Thoracic aorta (tissue), 2 donors: ENCODE data around the gene HIPK4. TPM values are rescaled to one million over a fixed set of nuclear protein-coding genes. Genes with fewer than 3 reads are reported as not detected.

Experiments
- ATAC-seq: fragments of 150-250 bp; one replicate; pipeline ENCODE4 v1.8.0; 2017; ENCODE audit warnings: low read depth; ENCODE audit not compliant: insufficient number of reproducible peaks, low FRiP score
- DNase-seq: peaks from one replicate; pipeline ENCODE4 v3.0.0-alpha.2; 2020; ENCODE audit warnings: low spot score
- H3K27ac ChIP-seq, 2 donors: fragments of 200-600 bp; sonication (generic); 1 replicate in 1 of 2; 2 replicates in 1 of 2; pipeline ENCODE4 v1.5.1; 2016; ENCODE audit warnings: mild to moderate bottlenecking in 2 of 2, moderate library complexity in 2 of 2
- H3K27me3 ChIP-seq: fragments of 200-600 bp; sonication (generic); replicated peaks from 2 replicates; pipeline ENCODE4 v1.6.0; 2016; ENCODE audit warnings: mild to moderate bottlenecking; ENCODE audit not compliant: insufficient read depth
- H3K36me3 ChIP-seq: fragments of 200-600 bp; sonication (generic); one replicate; pipeline ENCODE4 v1.5.1; 2016
- H3K4me1 ChIP-seq, 2 donors: fragments of 200-600 bp; sonication (generic); 1 replicate in 1 of 2; 2 replicates in 1 of 2; pipeline versions ENCODE4 v1.5.1 to v1.6.0; 2016; ENCODE audit warnings: low read depth in 2 of 2, mild to moderate bottlenecking in 1 of 2; ENCODE audit not compliant: control insufficient read depth in 1 of 2
- H3K4me3 ChIP-seq: fragments of 200-600 bp; sonication (generic); 2 replicates; pipeline ENCODE4 v1.5.1; 2016; ENCODE audit warnings: mild to moderate bottlenecking
- H3K9me3 ChIP-seq: fragments of 200-600 bp; sonication (generic); 2 replicates; pipeline ENCODE4 v1.5.1; 2016
- total RNA-seq, 2 donors: library from RNA; depleted of rRNA; stranded (reverse); fragments of >200 nt; gene quantifications; one replicate each; pipeline versions ENCODE4 v1.1.0 to v1.2.3, GENCODE V29; 2016
- TF ChIP-seq, protein P1 (sequence below): fragments of 200-600 bp; sonication (generic); IDR thresholded peaks from one replicate; pipeline ENCODE4 v1.5.1; 2019; ENCODE audit warnings: antibody characterized with exemption

Gene HIPK4
- total RNA-seq, 2 donors from 2014 or later, result not detected

DNA sequence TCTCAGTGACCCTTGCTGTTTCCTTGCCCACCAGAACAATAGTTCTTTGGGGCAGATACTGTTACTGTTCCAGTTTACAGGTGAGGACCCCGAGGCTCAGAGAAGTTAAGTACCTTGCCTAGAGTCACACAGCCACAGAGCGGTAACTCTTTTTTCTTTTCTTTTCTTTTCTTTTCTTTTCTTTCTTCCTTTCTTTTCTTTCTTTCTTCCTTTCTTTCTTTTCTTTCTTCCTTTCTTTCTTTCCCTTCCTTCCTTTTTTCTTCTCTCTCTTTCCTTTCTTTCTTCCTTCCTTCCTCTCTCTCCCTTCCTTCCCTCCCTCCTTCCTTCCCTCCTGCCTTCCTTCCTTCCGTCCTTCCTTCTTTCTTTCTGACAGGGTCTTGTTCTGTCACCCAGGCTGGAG is 28.1 kb upstream of the HIPK4 start:
- H3K4me1 ChIP-seq, result peaks cover 8 to 18% of the 10 kb centered on the region in 2 donors
- ATAC-seq, result no peak
- no peaks in the 10 kb centered on the region for H3K27me3 ChIP-seq
- DNase-seq, result no peak
- no peaks in the 10 kb centered on the region for H3K9me3 ChIP-seq
- peaks cover 7% of the 10 kb centered on the region for H3K36me3 ChIP-seq
- TF ChIP-seq, protein P1, sequence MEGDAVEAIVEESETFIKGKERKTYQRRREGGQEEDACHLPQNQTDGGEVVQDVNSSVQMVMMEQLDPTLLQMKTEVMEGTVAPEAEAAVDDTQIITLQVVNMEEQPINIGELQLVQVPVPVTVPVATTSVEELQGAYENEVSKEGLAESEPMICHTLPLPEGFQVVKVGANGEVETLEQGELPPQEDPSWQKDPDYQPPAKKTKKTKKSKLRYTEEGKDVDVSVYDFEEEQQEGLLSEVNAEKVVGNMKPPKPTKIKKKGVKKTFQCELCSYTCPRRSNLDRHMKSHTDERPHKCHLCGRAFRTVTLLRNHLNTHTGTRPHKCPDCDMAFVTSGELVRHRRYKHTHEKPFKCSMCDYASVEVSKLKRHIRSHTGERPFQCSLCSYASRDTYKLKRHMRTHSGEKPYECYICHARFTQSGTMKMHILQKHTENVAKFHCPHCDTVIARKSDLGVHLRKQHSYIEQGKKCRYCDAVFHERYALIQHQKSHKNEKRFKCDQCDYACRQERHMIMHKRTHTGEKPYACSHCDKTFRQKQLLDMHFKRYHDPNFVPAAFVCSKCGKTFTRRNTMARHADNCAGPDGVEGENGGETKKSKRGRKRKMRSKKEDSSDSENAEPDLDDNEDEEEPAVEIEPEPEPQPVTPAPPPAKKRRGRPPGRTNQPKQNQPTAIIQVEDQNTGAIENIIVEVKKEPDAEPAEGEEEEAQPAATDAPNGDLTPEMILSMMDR, result no peak
- no peak overlapping the region for H3K4me3 ChIP-seq
- no peak overlapping the region for H3K27ac ChIP-seq

DNA sequence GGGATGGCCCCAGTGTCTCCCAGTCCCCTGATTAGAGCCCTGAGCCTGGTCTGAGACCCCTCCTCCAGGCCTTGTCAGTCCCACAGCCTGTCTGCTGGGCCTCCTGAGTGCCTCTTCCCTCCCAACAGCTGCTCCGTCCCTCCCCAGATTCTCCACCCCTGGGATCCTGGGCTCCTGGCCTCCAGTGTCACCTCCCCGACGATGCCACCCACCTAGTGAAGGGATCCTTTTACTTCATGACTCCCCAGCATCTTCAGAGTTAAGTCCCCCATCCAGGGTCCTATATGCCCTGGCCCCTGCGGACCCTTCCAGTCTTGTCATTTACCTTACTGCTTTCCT is 27.6 kb upstream of the HIPK4 start:
- Histone ChIP-seq H3K4me3 (no peak overlapping the region), H3K36me3 (peaks cover 3% of the 10 kb centered on the region), H3K27ac (no peak overlapping the region), H3K4me1 (peaks cover 8 to 13% of the 10 kb centered on the region in 2 donors), H3K27me3 (no peaks in the 10 kb centered on the region), H3K9me3 (no peaks in the 10 kb centered on the region)
- TF ChIP-seq, protein P1, result no peak
- DNase-seq, result no peak
- no peak for ATAC-seq

DNA sequence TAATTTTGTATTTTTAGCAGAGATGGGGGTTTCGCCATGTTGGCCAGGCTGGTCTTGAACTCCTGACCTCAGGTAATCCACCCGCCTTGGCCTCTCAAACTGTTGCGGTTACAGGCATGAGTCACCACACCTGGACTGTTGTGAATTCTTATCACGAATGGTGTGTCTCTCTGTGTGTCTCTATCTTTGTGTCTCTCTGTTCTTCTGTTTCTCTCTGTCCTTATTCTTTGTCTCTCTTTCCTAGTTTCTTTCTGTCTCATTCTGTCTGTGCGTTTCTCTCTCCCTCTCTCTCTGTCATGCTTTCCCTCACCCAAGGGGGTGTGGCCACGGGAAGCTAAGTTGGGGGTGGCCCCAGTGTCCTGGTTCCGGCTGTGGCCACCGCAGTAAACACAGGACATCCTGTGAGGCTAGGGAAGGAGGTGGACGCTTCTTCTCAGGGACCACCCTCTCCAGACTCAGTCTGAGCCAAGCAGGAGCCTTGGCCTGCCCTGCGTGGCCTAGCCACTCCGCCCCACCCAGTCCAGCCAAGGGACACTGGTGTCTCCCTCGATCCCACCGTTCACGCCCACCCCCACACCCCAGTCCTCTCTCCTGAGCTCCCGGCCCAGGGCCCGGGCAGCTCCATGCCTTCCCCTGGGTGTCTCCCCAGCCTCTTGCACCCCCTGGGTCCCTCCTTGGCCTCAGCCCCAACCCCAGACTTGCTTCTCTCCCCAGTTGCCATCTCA is 27.1 kb upstream of the HIPK4 start:
- TF ChIP-seq, protein P1, result no peak
- Histone ChIP-seq H3K4me1 (peaks cover 8% of the 10 kb centered on the region in 2 donors), H3K4me3 (no peak overlapping the region), H3K27ac (no peak overlapping the region), H3K27me3 (no peaks in the 10 kb centered on the region), H3K9me3 (no peaks in the 10 kb centered on the region), H3K36me3 (no peaks in the 10 kb centered on the region)
- DNase-seq (no peak), ATAC-seq (no peak)

DNA sequence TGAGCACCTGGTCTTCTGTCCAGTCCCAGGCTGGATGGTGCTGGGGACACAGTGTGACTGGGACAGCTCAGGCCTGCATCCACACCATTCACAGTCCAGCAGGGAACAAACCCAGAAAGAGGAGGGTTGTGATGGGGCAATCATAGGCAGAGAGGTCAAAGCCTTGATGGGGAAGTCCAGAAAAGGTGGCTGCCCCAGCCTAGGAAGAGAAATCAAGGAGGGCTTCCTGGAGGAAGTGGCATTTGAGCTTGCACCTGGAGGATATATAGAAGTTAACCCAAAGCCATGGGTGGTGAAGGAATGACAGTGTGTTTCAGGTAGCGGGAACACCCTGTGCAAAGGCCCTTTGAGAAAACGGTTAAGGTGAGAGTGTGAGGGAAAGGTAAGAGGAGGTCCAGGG is 25.8 kb upstream of the HIPK4 start:
- DNase-seq (no peak), ATAC-seq (no peak)
- Histone ChIP-seq H3K4me1 (peaks cover 4 to 9% of the 10 kb centered on the region in 2 donors), H3K9me3 (no peaks in the 10 kb centered on the region), H3K4me3 (no peak overlapping the region), H3K27ac (no peak overlapping the region), H3K27me3 (no peaks in the 10 kb centered on the region), H3K36me3 (no peaks in the 10 kb centered on the region)
- TF ChIP-seq, protein P1, result no peak

DNA sequence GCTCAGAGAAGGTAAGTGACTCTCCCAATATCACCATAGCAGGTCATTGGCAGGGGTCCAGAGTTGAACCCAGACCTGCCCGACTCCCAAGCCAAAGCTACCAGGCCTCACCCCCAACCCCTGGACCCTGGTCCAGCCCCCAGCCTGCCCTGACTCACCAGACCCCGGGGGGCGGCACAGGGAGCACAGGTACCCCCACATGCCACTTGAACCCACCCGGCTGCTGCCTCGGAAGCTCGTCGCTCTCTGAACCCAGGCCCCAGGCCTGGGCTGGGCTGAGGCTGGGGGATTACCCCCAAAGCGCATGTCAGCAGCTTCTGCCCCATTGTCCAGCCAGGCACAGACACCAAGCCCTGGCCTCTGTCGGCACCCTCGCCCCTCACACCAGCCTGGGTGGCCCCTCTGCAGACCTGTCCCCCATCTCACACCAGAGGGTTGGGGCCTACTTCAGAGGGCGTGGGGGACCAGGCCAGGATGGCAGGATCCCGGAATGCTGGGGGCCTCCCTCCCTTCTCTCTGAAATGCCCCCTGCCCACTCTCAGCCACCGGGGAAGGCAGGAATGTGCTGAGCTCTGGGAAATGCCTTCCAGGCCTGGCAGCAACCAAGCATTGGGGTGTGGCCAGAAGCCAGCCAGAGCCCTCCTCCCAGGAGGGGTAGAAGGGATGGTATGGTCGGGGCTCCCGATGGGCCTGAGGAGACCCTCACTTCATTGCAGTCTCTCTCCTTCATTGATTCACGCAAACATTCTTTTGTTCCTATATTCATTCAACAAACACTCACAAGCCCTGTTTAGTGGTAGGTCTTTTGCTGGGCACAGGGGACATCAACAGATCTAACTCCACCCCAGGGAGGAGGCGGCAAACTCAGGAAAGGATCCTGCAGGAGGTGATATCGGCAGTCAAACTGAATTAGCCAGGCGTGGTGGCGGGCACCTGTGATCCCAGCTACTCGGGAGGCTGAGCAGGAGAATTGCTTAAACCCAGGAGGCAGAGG is 24.9 kb upstream of the HIPK4 start:
- H3K4me1 ChIP-seq, result peaks cover 4 to 9% of the 10 kb centered on the region in 2 donors
- H3K9me3 ChIP-seq, result no peaks in the 10 kb centered on the region
- ATAC-seq (no peak), DNase-seq (no peak)
- no peak overlapping the region for H3K4me3 ChIP-seq
- TF ChIP-seq, protein P1, result no peak
- no peaks in the 10 kb centered on the region for H3K27me3 ChIP-seq
- H3K27ac ChIP-seq, result no peak overlapping the region
- H3K36me3 ChIP-seq, result no peaks in the 10 kb centered on the region
